Mesenchymal stem cell (in vitro differentiated cells and primary cell): ENCODE results near the gene PKNOX1. TPM values are rescaled to one million over a fixed set of nuclear protein-coding genes. Genes with fewer than 3 reads are reported as not detected.
"Not testable (repeated sequence)": the region's sequence is repeated elsewhere in the genome, so short reads cannot be mapped to it uniquely, and the experiment has no call there.

Experiments used
- DNase-seq: peaks from one replicate; pipeline ENCODE4 v3.0.0-alpha.2; 2013
- H2AFZ ChIP-seq: one replicate; pipeline ENCODE4 v1.6.1; 2013; ENCODE audit warnings: low read depth, mild to moderate bottlenecking, control low read depth, inconsistent platforms, low read length, moderate library complexity
- H2AK5ac ChIP-seq: 2 replicates; pipeline ENCODE4 v1.6.1; 2013; ENCODE audit warnings: low read length, moderate library complexity, mild to moderate bottlenecking, inconsistent platforms; ENCODE audit not compliant: severe bottlenecking
- H2BK120ac ChIP-seq: one replicate; pipeline ENCODE4 v1.6.1; 2013; ENCODE audit warnings: low read depth, mild to moderate bottlenecking, inconsistent platforms, low read length, moderate library complexity
- H2BK12ac ChIP-seq, 2 experiments: one replicate each; pipeline ENCODE4 v1.6.1; 2013; ENCODE audit warnings: inconsistent platforms in 2 of 2, low read length in 2 of 2, mild to moderate bottlenecking in 2 of 2, moderate library complexity in 2 of 2, control low read depth in 1 of 2
- H2BK15ac ChIP-seq: one replicate; pipeline ENCODE4 v1.6.1; 2013; ENCODE audit warnings: mild to moderate bottlenecking, low read depth, inconsistent platforms; ENCODE audit not compliant: poor library complexity, severe bottlenecking
- H2BK5ac ChIP-seq: 2 replicates; pipeline ENCODE4 v1.6.1; 2013; ENCODE audit warnings: low read depth, mild to moderate bottlenecking, low read length, control low read depth, inconsistent platforms; ENCODE audit not compliant: poor library complexity, severe bottlenecking
- H3K14ac ChIP-seq, 2 experiments: one replicate each; pipeline ENCODE4 v1.6.1; 2013; ENCODE audit warnings: inconsistent platforms in 2 of 2, low read length in 2 of 2, control low read depth in 1 of 2, mild to moderate bottlenecking in 1 of 2, moderate library complexity in 1 of 2
- H3K18ac ChIP-seq, 2 experiments: one replicate each; pipeline ENCODE4 v1.6.1; 2013; ENCODE audit warnings: inconsistent platforms in 2 of 2, low read length in 2 of 2, control low read depth in 1 of 2, low read depth in 1 of 2, mild to moderate bottlenecking in 1 of 2
- H3K23ac ChIP-seq, 2 experiments: one replicate each; pipeline ENCODE4 v1.6.1; 2013; ENCODE audit warnings: inconsistent platforms in 2 of 2, low read length in 2 of 2, mild to moderate bottlenecking in 2 of 2, moderate library complexity in 2 of 2, control low read depth in 1 of 2
- H3K27ac ChIP-seq: 2 replicates; pipeline ENCODE4 v1.5.1; 2013; ENCODE audit warnings: mild to moderate bottlenecking, moderate library complexity, low read length, control low read depth, inconsistent platforms; ENCODE audit not compliant: poor library complexity, severe bottlenecking
- H3K27me3 ChIP-seq, 2 experiments: 2 replicates each; pipeline versions ENCODE4 v1.6.1 to v1.7.0; 2013; ENCODE audit warnings: low read length in 2 of 2, mild to moderate bottlenecking in 2 of 2, moderate library complexity in 2 of 2, control low read depth in 1 of 2, inconsistent platforms in 1 of 2; ENCODE audit not compliant: control insufficient read depth in 1 of 2, insufficient read depth in 1 of 2
- H3K36me3 ChIP-seq, 2 experiments: 2 replicates each; pipeline versions ENCODE4 v1.6.1 to v1.7.0; 2013; ENCODE audit warnings: low read length in 2 of 2, control low read depth in 1 of 2, inconsistent platforms in 1 of 2, low read depth in 1 of 2, mild to moderate bottlenecking in 1 of 2; ENCODE audit not compliant: insufficient read depth in 2 of 2, control insufficient read depth in 1 of 2
- H3K4ac ChIP-seq, 2 experiments: one replicate each; pipeline ENCODE4 v1.6.1; 2013; ENCODE audit warnings: inconsistent platforms in 2 of 2, low read length in 2 of 2, mild to moderate bottlenecking in 2 of 2, moderate library complexity in 2 of 2, control low read depth in 1 of 2, low read depth in 1 of 2
- H3K4me1 ChIP-seq: 2 replicates; pipeline ENCODE4 v1.6.1; 2013; ENCODE audit warnings: low read depth, low read length, control low read depth; ENCODE audit not compliant: control insufficient read depth, insufficient read depth
- H3K4me2 ChIP-seq: 2 replicates; pipeline ENCODE4 v1.6.1; 2013; ENCODE audit warnings: low read length, mild to moderate bottlenecking, inconsistent platforms; ENCODE audit not compliant: poor library complexity, severe bottlenecking
- H3K4me3 ChIP-seq, 2 experiments: 2 replicates each; pipeline versions ENCODE4 v1.5.1 to v1.7.0; 2013; ENCODE audit warnings: low read length in 2 of 2, mild to moderate bottlenecking in 2 of 2, control low read depth in 1 of 2, low read depth in 1 of 2; ENCODE audit not compliant: insufficient read depth in 1 of 2
- H3K79me1 ChIP-seq: replicated peaks from 2 replicates; pipeline ENCODE4 v1.6.1; 2013; ENCODE audit warnings: mild to moderate bottlenecking, control low read depth, low read length, inconsistent platforms; ENCODE audit not compliant: poor library complexity, severe bottlenecking
- H3K9ac ChIP-seq: 2 replicates; pipeline ENCODE4 v1.7.0; 2013; ENCODE audit warnings: mild to moderate bottlenecking, low read length, moderate library complexity
- H3K9me3 ChIP-seq: 2 replicates; pipeline ENCODE4 v1.7.0; 2013; ENCODE audit warnings: mild to moderate bottlenecking, low read length; ENCODE audit not compliant: control insufficient read depth
- H4K8ac ChIP-seq: one replicate; pipeline ENCODE4 v1.6.1; 2013; ENCODE audit warnings: inconsistent platforms, mild to moderate bottlenecking, low read length, moderate library complexity
- H4K91ac ChIP-seq: one replicate; pipeline ENCODE4 v1.6.1; 2013; ENCODE audit warnings: mild to moderate bottlenecking, low read length, inconsistent platforms
- WGBS: methylation state at CpG from one replicate; pipeline ENCODE4 v1.1.7; 2013; ENCODE audit warnings: mixed read lengths; 5-methylcytosine and 5-hydroxymethylcytosine counted together
- small RNA-seq: library from polyadenylated mRNA; stranded (forward); fragments of <200 nt; extraction: miRNeasy Mini kit (QIAGEN cat#:217004); gene quantifications from one replicate; pipeline ENCODE3, GENCODE V24; 2013; ENCODE audit warnings: low read depth

The PKNOX1 gene

DNA sequence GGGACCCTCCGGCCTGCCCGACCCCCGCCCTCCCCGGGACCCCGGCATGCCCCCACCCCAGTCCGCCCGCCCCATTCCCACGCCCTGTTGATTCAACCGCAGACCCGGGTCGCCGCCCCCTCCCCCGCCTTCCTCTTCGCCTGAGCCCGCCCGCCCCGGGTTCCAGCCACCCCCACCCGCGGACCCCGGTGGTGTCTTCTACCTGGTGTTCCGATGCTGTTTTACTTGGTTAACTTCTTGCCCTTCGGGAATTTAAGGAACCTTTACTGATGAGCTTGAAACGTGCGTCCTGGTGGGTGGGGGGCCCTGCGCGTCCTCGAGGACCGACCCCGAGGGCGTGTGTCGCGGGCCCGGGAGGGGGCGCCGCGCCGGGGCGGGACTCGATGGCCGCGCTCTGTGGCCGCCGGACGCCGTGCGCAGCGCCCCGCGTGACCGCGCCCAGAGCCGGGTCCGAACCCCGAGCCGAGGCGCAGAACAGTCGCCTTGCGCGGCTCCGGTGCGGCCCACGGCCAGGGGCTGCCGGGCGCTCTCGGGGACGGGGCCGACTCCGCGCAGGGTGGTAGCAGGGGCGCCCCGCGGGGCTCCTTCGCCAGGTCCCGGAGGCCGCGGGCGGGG is 101.8 kb downstream of the PKNOX1 start:
- not testable (repeated sequence) for H3K4ac ChIP-seq, H3K79me1 ChIP-seq, H3K23ac ChIP-seq, H3K18ac ChIP-seq, H3K27ac ChIP-seq, H2BK5ac ChIP-seq, H3K4me1 ChIP-seq, DNase-seq, H3K9ac ChIP-seq, H3K27me3 ChIP-seq, H2AFZ ChIP-seq, H4K8ac ChIP-seq, H3K14ac ChIP-seq, H2BK12ac ChIP-seq, H3K4me2 ChIP-seq, H2AK5ac ChIP-seq, H3K36me3 ChIP-seq, H2BK15ac ChIP-seq, H3K9me3 ChIP-seq, H3K4me3 ChIP-seq, H4K91ac ChIP-seq, H2BK120ac ChIP-seq
- no CpG with 5 or more reads among the region's 77 CpGs for WGBS

DNA sequence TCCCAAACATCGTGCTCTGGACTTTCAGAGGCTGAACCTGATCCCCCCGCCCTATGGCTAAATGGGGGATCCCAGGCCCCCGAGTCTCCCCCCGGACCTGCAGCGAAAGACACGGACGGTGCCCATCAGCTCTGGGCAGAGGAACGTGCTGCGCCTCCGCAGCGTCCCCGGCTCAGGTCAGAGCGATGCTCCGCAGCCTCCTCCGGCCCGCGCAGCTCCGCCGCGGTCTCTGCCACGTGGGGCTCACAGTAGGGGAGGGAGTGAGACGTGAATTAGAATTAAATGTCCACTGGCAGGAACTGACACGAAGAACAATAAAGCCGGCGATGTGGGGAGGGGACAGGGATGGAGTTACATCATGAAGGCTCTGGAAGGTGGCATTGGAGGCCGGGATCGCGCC is 102.3 kb downstream of the PKNOX1 start:
- not testable (repeated sequence) for H3K23ac ChIP-seq, DNase-seq, H3K9ac ChIP-seq, H3K79me1 ChIP-seq, H3K9me3 ChIP-seq, H3K18ac ChIP-seq, H3K4me3 ChIP-seq, H2BK5ac ChIP-seq, H2BK12ac ChIP-seq, H2BK120ac ChIP-seq, H3K27me3 ChIP-seq, H3K14ac ChIP-seq, H3K4me2 ChIP-seq, H3K4ac ChIP-seq, H2AFZ ChIP-seq, H3K27ac ChIP-seq, H3K4me1 ChIP-seq, H4K91ac ChIP-seq, H2BK15ac ChIP-seq, H2AK5ac ChIP-seq, H4K8ac ChIP-seq, H3K36me3 ChIP-seq
- WGBS, result no CpG with 5 or more reads among the region's 28 CpGs

DNA sequence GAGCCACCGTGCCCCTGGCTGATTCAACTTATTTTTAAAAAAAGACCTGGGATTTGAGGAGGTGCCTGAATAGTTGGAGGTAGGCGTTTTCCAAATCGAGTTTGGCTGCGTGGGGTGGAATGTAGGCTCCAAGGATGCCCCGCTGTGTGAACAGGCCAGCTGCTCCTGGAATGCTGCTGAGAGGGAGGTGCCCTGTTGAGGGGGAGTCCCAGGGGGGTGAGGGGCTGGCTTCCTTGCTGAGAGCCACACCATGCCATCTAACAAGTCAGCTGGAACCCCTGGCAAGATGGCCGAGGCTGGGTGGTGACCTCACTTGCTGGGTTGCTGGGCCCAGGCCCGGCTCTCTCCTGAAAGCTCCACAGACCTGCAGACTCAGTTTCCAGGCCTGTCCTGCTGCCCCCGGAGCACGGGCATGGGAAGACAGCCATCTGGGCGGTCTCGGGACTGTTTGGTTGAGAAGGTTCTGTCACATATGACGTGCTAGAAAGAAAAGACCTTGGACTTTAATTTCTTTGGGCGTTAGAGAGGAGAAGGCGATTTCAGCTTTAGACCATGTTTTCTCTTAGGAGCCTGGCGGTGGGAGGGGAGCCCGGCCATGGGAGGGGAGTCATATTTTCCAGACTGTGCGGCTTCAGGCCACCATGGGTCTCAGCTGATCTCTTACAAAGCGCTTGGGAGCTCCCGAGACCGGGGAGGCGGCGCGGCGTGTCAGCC is 108.4 kb downstream of the PKNOX1 start:
- H3K14ac ChIP-seq, H3K9me3 ChIP-seq, H3K36me3 ChIP-seq, H3K4ac ChIP-seq, H3K4me1 ChIP-seq, H2AFZ ChIP-seq, H2AK5ac ChIP-seq, H3K18ac ChIP-seq, H3K4me3 ChIP-seq, DNase-seq, H2BK5ac ChIP-seq, H4K91ac ChIP-seq, H3K27ac ChIP-seq, H2BK15ac ChIP-seq, H3K23ac ChIP-seq, H3K9ac ChIP-seq, H3K27me3 ChIP-seq, H2BK120ac ChIP-seq, H4K8ac ChIP-seq, H3K4me2 ChIP-seq, H2BK12ac ChIP-seq, H3K79me1 ChIP-seq: not testable (repeated sequence)
- WGBS, result no CpG with 5 or more reads among the region's 24 CpGs

Small RNA genes lying within 50 kb of the gene (small RNA-seq; reads per million reads assigned to genes)
- gene MIR5692B, result not detected
